GM12872 (cell line): ENCODE measurements around the gene PACS2.

Source experiments
- CTCF ChIP-seq: IDR thresholded peaks from 3 replicates; pipeline ENCODE4 v1.5.1; 2011; ENCODE audit warnings: low read depth, mild to moderate bottlenecking, low read length, moderate library complexity; ENCODE audit not compliant: insufficient read depth

Gene PACS2

GRCh38 chr14:105355850-105356604 lies 41.5 kb downstream of the PACS2 start:
- TF ChIP-seq CTCF, result no peak

DNA sequence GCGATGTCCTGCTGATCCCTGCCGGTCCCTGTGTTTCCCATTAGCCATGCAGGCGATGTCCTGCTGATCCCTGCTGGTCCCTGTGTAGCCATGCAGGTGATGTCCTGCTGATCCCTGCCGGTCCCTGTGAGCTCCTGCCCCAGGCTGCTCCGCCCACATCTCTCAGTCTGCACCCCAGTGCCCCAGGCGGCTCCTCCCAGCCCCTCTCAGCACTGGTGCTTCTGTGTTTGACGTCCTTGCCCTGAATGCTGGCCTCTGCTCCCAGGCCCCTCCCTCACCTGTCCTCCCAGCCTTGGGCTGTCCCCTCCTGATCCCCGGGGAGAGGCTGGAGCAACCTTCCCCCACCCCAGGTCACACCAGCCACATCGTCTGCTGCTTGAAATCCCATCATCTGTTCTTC lies 42.4 kb downstream of the PACS2 start:
- TF ChIP-seq CTCF, result no peak

DNA sequence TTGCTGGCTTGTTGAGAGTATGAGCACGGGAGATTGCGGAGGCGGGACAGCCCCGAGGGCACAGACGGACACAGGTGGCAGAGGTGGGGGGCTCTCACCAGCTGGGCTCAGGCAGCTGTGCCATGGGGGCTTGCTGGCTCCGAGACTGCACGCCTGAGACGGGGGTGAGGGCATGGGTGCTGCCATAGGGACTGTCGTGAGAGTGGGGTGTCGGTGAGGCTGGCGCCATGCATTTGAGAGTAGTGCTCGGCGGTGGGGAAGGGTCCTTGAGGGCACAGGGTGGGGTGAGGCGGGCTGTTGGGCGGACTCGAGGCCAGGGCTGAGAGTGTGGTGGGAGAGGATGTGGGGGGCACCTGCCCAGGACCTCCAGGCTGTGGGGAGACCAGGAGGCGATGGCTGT lies 43.1 kb downstream of the PACS2 start:
- TF ChIP-seq CTCF, result no peak

DNA sequence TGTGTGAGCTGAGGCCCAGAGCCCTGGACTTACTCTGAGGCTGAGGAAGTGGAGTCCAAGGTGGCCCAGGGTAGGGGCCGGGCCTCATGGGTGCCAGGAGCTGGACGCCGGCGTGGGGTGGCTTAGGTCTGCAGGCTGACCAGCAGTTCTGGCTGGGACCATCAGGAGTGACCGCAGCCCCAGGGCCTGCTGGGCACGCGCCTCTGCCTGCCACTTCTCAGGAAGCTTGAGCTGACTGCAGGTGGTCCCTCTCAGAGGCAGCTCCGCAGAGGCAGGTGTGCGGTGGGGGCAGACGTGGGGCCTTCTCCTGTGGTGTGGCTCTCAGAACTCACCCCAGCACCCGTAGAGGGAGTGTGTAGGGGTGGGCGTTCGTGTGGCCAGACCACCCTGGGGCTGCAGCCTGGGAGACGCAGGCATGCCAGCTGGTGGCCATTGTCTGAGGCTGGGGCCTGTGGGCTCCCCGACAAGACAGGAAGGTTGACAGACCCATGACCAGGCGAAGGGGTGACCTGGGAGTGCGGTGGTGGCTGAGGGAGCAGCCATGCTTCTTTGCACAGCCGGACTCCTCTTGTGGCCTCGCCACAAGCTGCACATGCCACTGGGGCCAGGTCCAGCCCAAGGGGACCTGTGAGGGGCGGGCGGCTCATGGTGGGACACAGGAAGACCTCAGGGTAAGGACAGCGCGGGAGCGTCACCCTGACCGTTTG lies 43.7 kb downstream of the PACS2 start:
- TF ChIP-seq CTCF, result no peak

GRCh38 chr14:105358943-105359342 lies 44.4 kb downstream of the PACS2 start:
- TF ChIP-seq CTCF, result no peak

GRCh38 chr14:105363847-105364708 lies 49.5 kb downstream of the PACS2 start:
- TF ChIP-seq CTCF, result no peak

DNA sequence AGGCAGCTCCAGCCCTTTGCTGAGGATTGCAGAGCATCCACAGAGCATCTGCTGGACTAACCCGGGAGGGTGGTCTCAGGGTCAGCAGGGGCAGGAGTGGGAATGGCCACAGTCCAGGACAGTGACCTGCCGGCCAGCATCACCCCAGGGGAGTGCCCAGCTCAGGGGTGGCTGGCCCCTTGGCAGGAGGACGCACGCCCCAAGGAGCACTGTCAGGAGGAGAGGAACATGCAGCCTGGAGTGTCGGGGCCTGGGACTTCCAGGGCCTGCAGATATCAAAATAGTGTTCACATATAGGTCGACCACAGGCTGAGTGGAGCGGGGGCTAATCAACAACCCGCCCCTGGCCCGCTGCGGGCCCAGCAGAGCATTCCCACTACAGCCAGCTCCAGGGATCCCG lies 50.6 kb downstream of the PACS2 start:
- TF ChIP-seq CTCF, result no peak
